Stimulated activated CD8-positive, alpha-beta memory T cell treated with anti-CD3 and anti-CD28 coated beads, Interleukin-12 subunit alpha, Interleukin-12 subunit beta, amount 100 ng/mL, for 24 hours (primary cell): Measurements from ENCODE around the gene XIST.
"Not testable (repeated sequence)": the region's sequence is repeated elsewhere in the genome, so short reads cannot be mapped to it uniquely, and the experiment has no call there.

Experiments used
- DNase-seq: peaks from one replicate; pipeline ENCODE4 v3.0.0-alpha.2; 2020; ENCODE audit errors: extremely low read depth

Gene XIST

GRCh38 chrX:73852467-73852866 lies at the start of gene XIST:
Gene XIST (minus strand): TSS chrX:73852714.
- DNase-seq: no peak

- DNase-seq: not testable (repeated sequence)
Observed at GRCh38 chrX:73898315-73898714, 45.8 kb upstream of the XIST start.

GRCh38 chrX:73892515-73893090 lies 40.1 kb upstream of the XIST start:
- not testable (repeated sequence) for DNase-seq

- not testable (repeated sequence) for DNase-seq
Observed at GRCh38 chrX:73882260-73882659, 29.7 kb upstream of the XIST start.

GRCh38 chrX:73877687-73878086 lies 25.2 kb upstream of the XIST start:
- DNase-seq: no peak

GRCh38 chrX:73876911-73877310 lies 24.4 kb upstream of the XIST start:
- DNase-seq: no peak

- no peak for DNase-seq
Observed at GRCh38 chrX:73868916-73869315, 16.4 kb upstream of the XIST start.

GRCh38 chrX:73867144-73867543 lies 14.6 kb upstream of the XIST start:
- DNase-seq: no peak

GRCh38 chrX:73863852-73864251 lies 11.3 kb upstream of the XIST start:
- no peak for DNase-seq

GRCh38 chrX:73863268-73863667 lies 10.8 kb upstream of the XIST start:
- no peak for DNase-seq

GRCh38 chrX:73859622-73860021 lies 7.1 kb upstream of the XIST start:
- no peak for DNase-seq

- no peak for DNase-seq
Observed at GRCh38 chrX:73855546-73855945, 3.0 kb upstream of the XIST start.

GRCh38 chrX:73852022-73852421 lies 492 bp downstream of the XIST start:
- no peak for DNase-seq

- DNase-seq: no peak
Observed at GRCh38 chrX:73851014-73852009, 1.2 kb downstream of the XIST start.

GRCh38 chrX:73850124-73851013 lies 2.1 kb downstream of the XIST start:
- DNase-seq: no peak

- DNase-seq: no peak
Observed at GRCh38 chrX:73849073-73849472, 3.4 kb downstream of the XIST start.

GRCh38 chrX:73847991-73848390 lies 4.5 kb downstream of the XIST start:
- no peak for DNase-seq

GRCh38 chrX:73847100-73847499 lies 5.4 kb downstream of the XIST start:
- DNase-seq: no peak

- DNase-seq: no peak
Observed at GRCh38 chrX:73842541-73843234, 9.8 kb downstream of the XIST start.

- DNase-seq: no peak
Observed at GRCh38 chrX:73841337-73841736, 11.2 kb downstream of the XIST start.

GRCh38 chrX:73840120-73840924 lies 12.2 kb downstream of the XIST start:
- no peak for DNase-seq
